Endothelial cell of umbilical vein (primary cell): ENCODE results near the gene KCMF1. TPM values are rescaled to one million over a fixed set of nuclear protein-coding genes. Genes with fewer than 3 reads are reported as not detected.

Source experiments
- BruUV-seq: library from RNA; stranded (reverse); fragments of 400-500 nt; replicated peaks from 2 replicates; lab custom pipeline; 2021; lab: Mats Ljungman, UMichigan
- CTCF ChIA-PET: fragments of 300-600, 350-600 bp; sonication (Branson Sonifier 250); formaldehyde crosslinking; loops from one replicate; lab custom pipeline; 2021; ENCODE audit warnings: antibody characterized with exemption, inconsistent platforms; lab: Charles Lee
- POLR2A ChIA-PET: fragments of 300-600, 350-600 bp; sonication (Branson Sonifier 250); formaldehyde crosslinking; loops from one replicate; lab custom pipeline; 2021; ENCODE audit warnings: antibody characterized with exemption, inconsistent platforms; lab: Charles Lee
- DNase-seq: peaks from one replicate; pipeline ENCODE4 v3.0.0-alpha.2; 2011; ENCODE audit warnings: low read depth, low spot score
- FAIRE-seq: peaks from 2 replicates; lab custom pipeline; 2011; peaks lifted over from hg19 to GRCh38; lab: Jason Lieb, UNC
- H2AFZ ChIP-seq: 2 replicates; pipeline ENCODE4 v1.6.0; 2012; ENCODE audit warnings: low read depth, low read length, control low read depth, inconsistent platforms
- H3K27ac ChIP-seq: 2 replicates; pipeline ENCODE4 v1.5.1; 2011; ENCODE audit warnings: low read depth, mild to moderate bottlenecking, control low read depth, low read length, moderate library complexity; ENCODE audit not compliant: insufficient read depth
- H3K27me3 ChIP-seq, 2 experiments: 2 replicates each; pipeline versions ENCODE4 v1.6.0 to v1.6.1; 2011; ENCODE audit warnings: low read length in 2 of 2, mixed read lengths in 1 of 2; ENCODE audit not compliant: control insufficient read depth in 2 of 2, insufficient read depth in 2 of 2
- H3K36me3 ChIP-seq, 2 experiments: 2 replicates in 1 of 2; 3 replicates in 1 of 2; pipeline ENCODE4 v1.5.1; 2011; ENCODE audit warnings: low read length in 2 of 2, mild to moderate bottlenecking in 1 of 2, moderate library complexity in 1 of 2; ENCODE audit not compliant: control insufficient read depth in 2 of 2, insufficient read depth in 2 of 2; ENCODE audit errors: extremely low read depth in 1 of 2
- H3K4me1 ChIP-seq: 3 replicates; pipeline ENCODE4 v1.5.1; 2011; ENCODE audit warnings: mild to moderate bottlenecking, low read length; ENCODE audit not compliant: control insufficient read depth, insufficient read depth; ENCODE audit errors: extremely low read depth
- H3K4me2 ChIP-seq: 2 replicates; pipeline ENCODE4 v1.6.1; 2011; ENCODE audit warnings: low read length, control low read depth, mixed read lengths; ENCODE audit not compliant: insufficient read depth
- H3K4me3 ChIP-seq, 3 experiments: fragments of 200-600 bp in 1 of 3; sonication (generic), shearing (Covaris generic) in 1 of 3; replicated peaks in 1 of 3; 2 replicates each; pipeline ENCODE4 v1.5.1; 2011 to 2016; ENCODE audit warnings: control low read depth in 3 of 3, low read length in 3 of 3, mild to moderate bottlenecking in 2 of 3, inconsistent platforms in 1 of 3, low read depth in 1 of 3, moderate library complexity in 1 of 3; ENCODE audit not compliant: insufficient read depth in 1 of 3
- H3K79me2 ChIP-seq: 2 replicates; pipeline ENCODE4 v1.6.0; 2012; ENCODE audit warnings: low read length, inconsistent platforms; ENCODE audit not compliant: control insufficient read depth, insufficient read depth
- H3K9ac ChIP-seq: replicated peaks from 2 replicates; pipeline ENCODE3; 2011; ENCODE audit warnings: low read length, control low read depth; ENCODE audit not compliant: insufficient read depth; ENCODE audit errors: extremely low read depth
- H3K9me1 ChIP-seq: replicated peaks from 3 replicates; pipeline ENCODE4 v1.6.0; 2011; ENCODE audit warnings: mild to moderate bottlenecking, low read length; ENCODE audit not compliant: control insufficient read depth, insufficient read depth; ENCODE audit errors: extremely low read depth
- H3K9me3 ChIP-seq: replicated peaks from 2 replicates; pipeline ENCODE4 v1.5.1; 2012; ENCODE audit warnings: low read length, inconsistent platforms; ENCODE audit not compliant: control insufficient read depth, insufficient read depth
- H4K20me1 ChIP-seq: replicated peaks from 2 replicates; pipeline ENCODE3; 2011; ENCODE audit warnings: mild to moderate bottlenecking, low read length; ENCODE audit not compliant: control insufficient read depth, insufficient read depth; ENCODE audit errors: extremely low read depth
- EZH2 ChIP-seq: IDR thresholded peaks from 2 replicates; pipeline ENCODE4 v1.6.1; 2012; ENCODE audit warnings: borderline replicate concordance, low read depth, mild to moderate bottlenecking, moderate library complexity, low read length, inconsistent platforms; ENCODE audit not compliant: severe bottlenecking
- GATA2 ChIP-seq: IDR thresholded peaks from 2 replicates; pipeline ENCODE4 v1.7.0; 2011; ENCODE audit warnings: low read depth, mild to moderate bottlenecking, moderate library complexity, mixed read lengths, low read length; ENCODE audit not compliant: insufficient read length, insufficient read depth
- JUN ChIP-seq: IDR thresholded peaks from 2 replicates; pipeline ENCODE4 v1.6.1; 2011; ENCODE audit warnings: borderline replicate concordance, low read depth; ENCODE audit not compliant: insufficient read length, insufficient read depth
- MYC ChIP-seq: IDR thresholded peaks from one replicate; pipeline ENCODE4 v1.6.1; 2011; ENCODE audit warnings: mild to moderate bottlenecking, low read depth, low read length
- dilution Hi-C: fragments of 300-500 bp; cut with MboI; formaldehyde crosslinking; loops from one replicate; pipeline ENCODE4 v1.15.0; 2019; ENCODE audit warnings: low sequenced_read_pairs; ENCODE audit not compliant: extremely low pct_ligation_motif_present
- intact Hi-C: fragments of 100-400 bp; cut with micrococcal nuclease; formaldehyde crosslinking; loops from one replicate; pipeline ENCODE4 v1.10.0; 2022
- polyA plus RNA-seq, 4 experiments: library from polyadenylated mRNA; depleted of rRNA in 3 of 4; stranded (reverse) in 3 of 4; unstranded in 1 of 4; fragments of >200 nt; gene quantifications; 2 replicates each; pipeline versions ENCODE4 v1.2.1 to v1.2.3, GENCODE V29; 2011 to 2012; ENCODE audit warnings: missing spikeins in 1 of 4
- total RNA-seq: library from RNA; stranded (reverse); gene quantifications from 2 replicates; pipeline ENCODE4 v1.2.3, GENCODE V29; 2021
- TF ChIP-seq, protein P1 (sequence below), 2 donors: IDR thresholded peaks; 1 replicate in 1 of 2; 2 replicates in 1 of 2; pipeline ENCODE4 v1.5.1; 2011; ENCODE audit warnings: low read length in 2 of 2, mild to moderate bottlenecking in 2 of 2, moderate library complexity in 2 of 2, control low read depth in 1 of 2, inconsistent platforms in 1 of 2, low read depth in 1 of 2; ENCODE audit not compliant: insufficient read depth in 1 of 2; ENCODE audit errors: extremely low read depth in 1 of 2

Gene KCMF1
- total and polyA plus RNA-seq, 2 donors (not counting 3 experiments of a cell fraction or from before 2014, with no cell fraction given): 49.3 to 78.4 TPM

DNA sequence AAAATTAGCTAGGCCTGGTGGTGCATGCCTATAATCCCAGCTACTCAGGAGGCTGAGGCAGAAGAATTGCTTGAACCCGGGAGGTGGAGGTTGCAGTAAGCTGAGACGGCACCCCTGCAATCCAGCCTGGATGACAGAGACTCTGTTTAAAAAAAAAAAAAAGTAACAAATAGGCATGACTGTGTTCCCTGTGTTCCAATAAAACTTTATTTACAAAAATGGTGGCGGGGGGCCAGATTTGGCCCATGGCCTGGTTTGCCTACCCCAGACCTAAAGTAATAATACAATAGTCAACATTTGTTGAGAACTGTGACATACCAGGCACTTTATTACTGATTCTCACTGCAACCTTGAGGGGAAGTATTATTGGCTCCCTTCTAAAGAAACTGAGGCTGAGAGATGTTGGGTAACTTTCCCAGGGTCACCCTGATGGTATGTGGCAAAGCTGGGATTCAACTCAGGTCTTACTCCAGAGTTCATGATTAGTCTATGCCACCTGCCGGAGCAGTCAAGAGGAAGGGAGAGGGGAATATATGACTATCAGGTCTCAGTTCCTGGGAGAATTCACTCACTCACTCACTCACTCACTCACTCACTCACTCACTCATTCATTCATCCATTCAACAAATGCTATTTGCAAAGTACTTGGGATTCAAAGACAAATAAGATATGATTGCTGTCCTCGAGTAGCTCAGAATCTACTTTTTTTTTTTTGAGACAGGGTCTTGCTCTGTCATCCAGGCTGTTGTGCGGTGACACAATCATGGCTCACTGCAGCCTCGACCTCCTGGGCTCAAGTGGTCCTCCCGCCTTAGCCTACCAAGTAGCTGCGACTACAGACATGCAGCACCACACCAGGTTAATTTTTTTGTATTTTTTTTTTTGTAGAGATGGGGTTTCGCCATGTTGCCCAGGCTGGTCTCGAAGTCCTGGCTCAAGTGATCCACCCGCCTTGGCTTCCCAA, 14.3 kb upstream of the KCMF1 start:
- H2AFZ ChIP-seq: no peak overlapping the region
- H4K20me1 ChIP-seq: no peaks in the 10 kb centered on the region
- DNase-seq (no peak), FAIRE-seq (no peak)
- no peaks in the 10 kb centered on the region for H3K9me3 ChIP-seq
- no peaks in the 10 kb centered on the region for H3K36me3 ChIP-seq
- H3K4me3 ChIP-seq: no peak overlapping the region
- H3K4me1 ChIP-seq: peaks cover 28% of the 10 kb centered on the region
- H3K9me1 ChIP-seq: no peaks in the 10 kb centered on the region
- H3K9ac ChIP-seq: no peak overlapping the region
- no peak overlapping the region for H3K4me2 ChIP-seq
- intact Hi-C loops: no loop called here
- H3K79me2 ChIP-seq: no peaks in the 10 kb centered on the region
- H3K27ac ChIP-seq: no peak overlapping the region
- no peaks in the 10 kb centered on the region for H3K27me3 ChIP-seq
- ChIA-PET CTCF (interaction anchor here (0.6 to 4.3 kb wide), 3 partner anchors 10 to 352 kb away, joined by 3 to 26 read pairs (median 9); no protein-coding TSS in a partner anchor), POLR2A (interaction anchor here (1.0 kb wide), 1 partner anchor 14 kb away, joined by 3 read pairs; no protein-coding TSS in a partner anchor)
- TF ChIP-seq, protein P1, sequence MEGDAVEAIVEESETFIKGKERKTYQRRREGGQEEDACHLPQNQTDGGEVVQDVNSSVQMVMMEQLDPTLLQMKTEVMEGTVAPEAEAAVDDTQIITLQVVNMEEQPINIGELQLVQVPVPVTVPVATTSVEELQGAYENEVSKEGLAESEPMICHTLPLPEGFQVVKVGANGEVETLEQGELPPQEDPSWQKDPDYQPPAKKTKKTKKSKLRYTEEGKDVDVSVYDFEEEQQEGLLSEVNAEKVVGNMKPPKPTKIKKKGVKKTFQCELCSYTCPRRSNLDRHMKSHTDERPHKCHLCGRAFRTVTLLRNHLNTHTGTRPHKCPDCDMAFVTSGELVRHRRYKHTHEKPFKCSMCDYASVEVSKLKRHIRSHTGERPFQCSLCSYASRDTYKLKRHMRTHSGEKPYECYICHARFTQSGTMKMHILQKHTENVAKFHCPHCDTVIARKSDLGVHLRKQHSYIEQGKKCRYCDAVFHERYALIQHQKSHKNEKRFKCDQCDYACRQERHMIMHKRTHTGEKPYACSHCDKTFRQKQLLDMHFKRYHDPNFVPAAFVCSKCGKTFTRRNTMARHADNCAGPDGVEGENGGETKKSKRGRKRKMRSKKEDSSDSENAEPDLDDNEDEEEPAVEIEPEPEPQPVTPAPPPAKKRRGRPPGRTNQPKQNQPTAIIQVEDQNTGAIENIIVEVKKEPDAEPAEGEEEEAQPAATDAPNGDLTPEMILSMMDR (IDR thresholded peaks at IDR 0.05; ENCODE audit: extremely low read depth in 1 of 2, insufficient read depth in 1 of 2, low read depth in 1 of 2, low read length in 2 of 2): no peak
- TF ChIP-seq JUN (no peak), MYC (no peak), EZH2 (no peak), GATA2 (no peak)
- no TSS peak for BruUV-seq
- dilution Hi-C loops: no loop called here
